NCI-H2196 treated with DMSO at 0.1 percent for 48 hours (cell line): ENCODE data around the gene OR4D1.
A peak's percentile ranks its signal among the peaks of the same experiment; 100 is the strongest.

Experiments used
- DNase-seq: peaks from one replicate; lab custom pipeline; 2025; ENCODE audit not compliant: unreplicated experiment; lab: John Stamatoyannopoulos, UW

Gene OR4D1

DNA sequence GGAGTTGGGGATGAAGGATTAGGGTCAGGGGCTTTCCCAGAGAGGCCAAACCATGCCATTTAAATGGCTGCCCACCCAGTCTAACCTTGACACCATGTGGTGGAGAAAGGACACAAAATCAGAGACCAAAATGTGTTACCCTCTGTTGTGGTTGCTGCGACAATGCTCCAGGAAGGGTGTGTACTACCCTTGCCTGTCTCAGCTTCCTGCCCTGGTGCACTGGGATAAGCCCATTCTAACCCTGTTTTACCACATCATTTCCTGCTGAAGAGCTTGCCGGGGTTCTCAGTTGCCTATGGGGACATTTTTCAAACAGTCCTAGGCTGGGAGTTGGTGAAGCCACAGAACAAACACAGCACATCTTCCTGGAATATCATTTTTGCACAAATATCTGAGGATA lies 4.9 kb downstream of the OR4D1 start:
- DNase-seq: no peak

DNA sequence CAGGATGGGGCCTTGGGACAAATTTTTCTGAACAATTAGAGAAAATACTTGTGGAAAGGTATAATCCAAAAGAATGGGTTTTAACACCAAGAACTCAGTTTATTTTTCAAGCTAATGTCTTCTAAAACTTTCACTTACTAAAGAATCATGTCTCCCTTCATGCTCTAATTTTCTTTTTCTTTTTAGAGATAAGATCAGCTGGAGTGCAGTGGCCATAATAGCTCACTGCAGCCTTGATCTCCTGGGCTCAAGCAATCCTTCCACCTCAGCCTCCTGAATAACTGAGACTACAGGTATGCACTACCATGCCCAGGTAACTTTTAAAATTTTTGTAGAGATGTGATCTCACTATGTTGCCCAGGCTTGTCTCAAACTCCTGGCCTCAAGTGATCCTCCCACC lies 5.5 kb downstream of the OR4D1 start:
- no peak for DNase-seq

DNA sequence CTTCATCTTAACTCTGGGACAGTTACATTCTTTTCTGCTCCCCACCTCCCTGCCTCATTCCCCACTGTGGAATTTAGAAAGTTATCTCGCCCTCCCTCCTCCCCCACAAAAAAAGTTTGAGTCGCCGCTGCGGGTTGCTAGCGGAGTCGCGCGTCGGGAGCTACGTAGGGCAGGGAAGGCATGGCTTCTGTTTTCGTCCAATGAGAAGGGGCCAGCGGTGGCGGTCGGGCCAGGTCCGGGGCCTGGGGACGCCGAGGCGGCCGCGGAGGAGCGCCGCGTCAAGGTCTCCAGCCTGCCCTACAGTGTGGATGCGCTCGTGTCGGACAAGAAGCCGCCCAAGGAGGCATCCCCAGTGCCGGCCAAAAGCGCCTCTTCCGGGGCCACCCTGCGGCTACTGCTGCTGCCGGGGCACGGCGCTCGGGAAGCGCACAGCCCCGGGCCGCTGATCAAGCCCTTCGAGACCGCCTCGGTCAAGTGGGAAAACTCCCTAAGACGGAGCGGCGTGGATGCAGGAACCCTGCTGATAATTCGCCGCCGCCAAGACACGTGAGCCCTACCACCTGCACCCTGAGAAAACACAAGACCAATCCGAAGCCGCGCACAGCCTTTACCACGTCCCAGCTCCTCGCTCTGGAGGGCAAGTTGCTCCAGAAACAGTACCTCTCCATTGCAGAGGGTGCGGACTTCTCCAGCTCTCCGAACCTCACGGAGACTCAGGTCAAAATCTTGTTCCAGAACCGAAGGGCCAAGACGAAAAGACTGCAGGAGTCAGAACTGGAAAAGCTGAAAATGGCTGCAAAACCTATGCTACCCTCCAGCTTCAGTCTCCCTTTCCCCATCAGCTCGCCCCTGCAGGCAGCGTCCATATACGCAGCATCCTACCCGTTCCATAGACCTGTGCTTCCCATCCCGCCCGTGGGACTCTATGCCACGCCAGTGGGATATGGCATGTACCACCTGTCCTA lies 8.9 kb downstream of the OR4D1 start:
- no peak for DNase-seq

DNA sequence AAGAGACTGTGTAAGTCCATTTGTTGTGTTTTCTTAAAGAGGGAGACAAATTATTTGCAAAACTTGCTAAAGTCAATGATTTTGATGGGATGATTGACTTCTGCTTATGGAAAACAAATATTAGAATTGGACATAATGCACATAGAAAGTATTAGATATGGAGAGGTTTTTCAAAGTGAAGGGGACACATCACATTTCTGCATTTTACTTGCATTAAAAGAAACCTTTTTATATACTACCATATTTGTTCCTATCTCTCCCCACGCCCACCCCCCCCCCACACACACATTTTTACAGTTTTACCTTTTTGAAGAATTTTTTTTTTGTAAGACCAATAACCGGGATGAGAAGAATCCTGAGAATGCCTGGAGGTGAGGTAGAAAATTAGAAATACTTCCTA lies 10.0 kb downstream of the OR4D1 start:
- no peak for DNase-seq

DNA sequence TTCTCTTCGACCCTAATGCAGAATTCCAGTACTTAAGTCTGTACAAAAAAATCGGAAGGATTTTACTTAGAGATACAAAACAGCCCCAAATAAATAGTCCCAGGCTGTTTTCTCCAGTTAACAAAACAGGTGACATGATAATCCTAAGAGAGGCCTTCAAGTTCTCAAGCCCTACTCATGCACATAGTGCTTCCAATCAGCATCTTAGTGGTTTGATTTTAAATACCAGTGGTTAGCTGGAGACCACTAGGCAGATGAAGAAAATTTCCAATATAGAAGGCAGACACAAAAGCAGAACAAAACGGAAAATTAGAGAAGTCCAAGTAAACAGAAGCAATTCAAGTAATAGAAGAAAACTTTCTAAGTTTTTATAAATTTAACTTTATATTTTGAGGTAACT lies 13.4 kb downstream of the OR4D1 start:
- DNase-seq: no peak

DNA sequence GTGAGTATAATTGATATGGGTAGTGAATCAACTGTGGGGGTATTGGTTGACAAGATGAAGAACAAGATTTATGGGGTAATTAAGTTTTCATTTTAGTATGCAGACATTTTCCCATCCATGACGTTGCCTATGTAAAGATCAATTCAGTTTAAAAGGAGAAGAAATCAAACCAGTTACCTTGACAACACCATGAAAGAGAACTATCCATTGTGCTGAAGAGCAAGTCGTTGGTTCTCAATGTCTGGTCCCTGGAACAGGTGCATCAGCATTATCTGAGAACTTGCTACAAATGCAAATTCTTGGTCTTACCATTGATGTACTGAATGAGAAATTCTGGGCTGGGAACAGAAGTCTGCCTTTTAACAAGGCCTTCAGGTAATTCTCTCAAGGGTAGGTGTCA lies 17.8 kb downstream of the OR4D1 start:
- no peak for DNase-seq

DNA sequence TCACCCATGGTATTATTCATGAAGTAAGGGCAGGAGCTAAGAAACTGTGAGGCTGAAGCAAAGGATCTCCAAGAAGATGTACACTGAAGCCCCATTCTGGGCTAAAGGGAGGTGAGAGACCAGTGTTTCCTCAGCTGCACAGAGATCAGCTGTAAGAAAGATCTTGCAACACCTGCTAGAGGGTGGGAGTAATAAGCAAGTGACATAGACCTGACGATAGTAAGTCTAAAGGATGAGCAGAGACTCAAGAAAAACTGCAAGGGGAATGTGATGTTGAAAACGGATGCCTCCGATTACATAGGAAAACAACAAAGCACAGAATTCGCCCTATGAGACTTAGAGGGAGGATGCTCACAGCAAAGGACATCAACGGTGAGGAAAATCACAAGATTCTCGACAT lies 18.5 kb downstream of the OR4D1 start, which contains the start of gene OR4D2:
OR4D2 (plus strand) TSS at position 301 of the 400 bp plus-strand sequence. CDS start 2,674 bp downstream, outside the sequence.
- DNase-seq: no peak

DNA sequence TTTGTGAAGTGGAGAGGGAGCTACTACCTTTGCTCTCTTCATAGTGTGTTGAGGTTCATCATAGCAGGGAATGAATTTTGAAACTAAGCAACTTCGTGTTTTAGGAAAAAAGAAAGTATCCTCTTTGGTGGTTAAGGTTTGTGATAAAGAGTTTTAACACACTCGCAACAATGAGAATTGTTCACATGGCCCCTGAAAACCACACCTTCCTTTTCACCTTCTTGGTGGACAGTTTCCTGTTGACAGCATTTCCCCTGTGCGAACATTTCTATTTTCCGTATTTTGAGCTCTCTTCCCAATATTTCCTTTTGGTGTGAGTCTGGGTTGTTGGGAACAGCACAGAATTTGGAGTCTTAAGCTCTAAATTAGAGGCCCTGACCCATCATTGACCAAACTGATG lies 22.4 kb downstream of the OR4D1 start:
- no peak for DNase-seq

DNA sequence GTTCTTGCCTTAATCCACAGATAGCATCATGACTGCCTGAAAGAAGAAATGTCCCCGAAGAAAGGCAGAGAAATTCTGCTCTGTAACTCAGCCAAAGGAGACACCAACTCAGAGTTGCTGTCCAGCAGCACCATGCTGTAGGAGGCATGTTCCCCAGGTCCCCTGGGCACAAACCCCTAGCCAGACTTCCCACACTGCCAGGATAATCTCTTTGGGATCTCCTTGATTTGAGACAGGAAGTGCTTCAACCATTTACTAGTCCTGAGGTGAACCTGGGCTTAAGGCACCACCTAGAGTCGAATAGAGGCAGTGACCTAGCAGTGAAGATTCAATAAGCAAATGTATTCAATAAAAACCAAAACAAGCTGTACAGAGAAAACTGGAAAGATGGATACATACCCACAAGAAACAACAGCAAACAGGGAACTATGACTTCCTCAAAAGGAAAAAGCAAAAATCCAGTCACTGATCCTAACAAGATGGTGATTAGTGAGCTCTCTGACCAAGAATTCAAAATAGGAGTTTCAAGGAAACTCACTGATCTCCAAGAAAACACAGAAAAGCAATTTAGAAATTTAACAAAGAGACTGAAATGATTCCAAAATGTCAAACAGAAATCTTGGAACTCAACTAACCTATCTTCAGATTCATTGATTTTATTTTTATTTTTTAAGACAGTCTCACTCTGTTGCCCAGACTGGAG lies 24.3 kb downstream of the OR4D1 start:
- peak; percentile 22 for DNase-seq

DNA sequence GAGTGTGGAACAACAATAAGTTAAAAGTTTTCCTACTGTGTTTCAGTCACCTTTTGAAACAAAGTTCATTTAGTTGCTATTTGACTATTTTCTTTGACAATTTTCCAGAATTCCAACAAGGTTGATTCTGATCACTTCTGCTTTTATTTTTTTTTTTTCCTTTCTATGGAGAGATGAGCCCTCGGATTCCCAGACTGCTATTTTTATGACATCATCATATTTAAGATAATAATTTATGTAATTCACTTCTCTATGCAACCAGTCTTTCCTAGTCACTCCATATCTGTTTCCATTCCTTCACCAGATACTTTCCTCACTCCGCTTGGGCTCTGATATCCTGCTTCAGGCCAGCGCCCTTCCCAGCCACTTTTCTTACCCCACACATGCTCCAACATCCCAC lies 26.7 kb downstream of the OR4D1 start:
- DNase-seq: no peak

DNA sequence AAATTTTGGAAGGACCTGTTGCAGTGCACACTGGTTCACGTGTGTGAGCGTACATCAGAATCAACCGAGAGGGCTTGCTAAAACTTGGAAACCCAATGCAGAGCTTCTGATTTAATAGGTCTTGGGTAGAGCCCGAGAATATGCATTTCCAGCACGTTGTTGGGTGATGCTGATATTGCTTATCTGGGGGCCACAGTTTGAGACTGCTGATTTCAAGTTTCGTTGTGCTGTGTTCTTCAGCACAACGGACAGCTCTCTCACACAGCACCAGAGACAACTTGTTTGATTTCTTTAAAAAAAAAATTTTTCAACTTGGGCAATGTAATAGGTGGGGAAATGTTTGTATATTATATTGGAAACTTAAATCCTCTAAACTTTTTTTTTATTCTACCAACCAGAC lies 28.0 kb downstream of the OR4D1 start:
- DNase-seq: no peak

DNA sequence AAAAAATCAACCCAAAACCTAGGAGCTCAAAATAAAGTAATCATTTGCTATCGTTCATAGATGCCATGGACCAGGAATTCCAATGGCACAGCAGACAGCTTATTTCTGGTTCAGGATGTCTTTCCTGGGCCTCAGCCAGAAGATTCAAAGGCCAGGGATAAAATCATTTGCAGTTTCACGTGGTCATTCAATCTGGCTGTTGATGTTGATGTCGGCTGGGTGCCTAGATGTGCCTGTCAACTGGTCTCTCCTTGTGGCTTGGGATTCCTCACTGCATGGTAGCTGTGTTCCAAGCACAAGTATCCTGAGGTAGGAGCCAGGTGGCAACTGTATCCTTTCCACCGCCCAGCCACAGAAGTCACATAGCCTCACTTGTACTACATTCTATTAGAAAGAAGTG lies 33.6 kb downstream of the OR4D1 start:
- no peak for DNase-seq

DNA sequence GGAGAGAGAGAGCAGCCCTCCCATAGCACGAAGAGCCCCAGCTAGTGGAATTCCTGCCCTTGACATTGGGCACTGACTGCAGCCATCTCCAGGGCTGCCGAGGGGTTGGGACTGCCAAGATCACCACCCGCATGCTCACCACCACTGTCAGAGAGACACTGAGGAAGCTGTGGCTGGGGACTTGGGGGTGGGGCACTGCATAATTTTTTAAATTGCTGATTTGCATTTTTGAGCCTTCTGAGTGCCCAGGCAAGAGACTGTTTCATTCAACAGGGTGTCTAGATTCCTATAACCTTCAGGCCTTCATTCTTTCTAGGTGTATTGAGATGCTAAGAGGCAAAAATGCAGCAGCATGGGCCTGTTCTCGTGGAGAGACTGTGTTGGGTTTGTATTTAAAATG lies 35.3 kb downstream of the OR4D1 start:
- DNase-seq: no peak

DNA sequence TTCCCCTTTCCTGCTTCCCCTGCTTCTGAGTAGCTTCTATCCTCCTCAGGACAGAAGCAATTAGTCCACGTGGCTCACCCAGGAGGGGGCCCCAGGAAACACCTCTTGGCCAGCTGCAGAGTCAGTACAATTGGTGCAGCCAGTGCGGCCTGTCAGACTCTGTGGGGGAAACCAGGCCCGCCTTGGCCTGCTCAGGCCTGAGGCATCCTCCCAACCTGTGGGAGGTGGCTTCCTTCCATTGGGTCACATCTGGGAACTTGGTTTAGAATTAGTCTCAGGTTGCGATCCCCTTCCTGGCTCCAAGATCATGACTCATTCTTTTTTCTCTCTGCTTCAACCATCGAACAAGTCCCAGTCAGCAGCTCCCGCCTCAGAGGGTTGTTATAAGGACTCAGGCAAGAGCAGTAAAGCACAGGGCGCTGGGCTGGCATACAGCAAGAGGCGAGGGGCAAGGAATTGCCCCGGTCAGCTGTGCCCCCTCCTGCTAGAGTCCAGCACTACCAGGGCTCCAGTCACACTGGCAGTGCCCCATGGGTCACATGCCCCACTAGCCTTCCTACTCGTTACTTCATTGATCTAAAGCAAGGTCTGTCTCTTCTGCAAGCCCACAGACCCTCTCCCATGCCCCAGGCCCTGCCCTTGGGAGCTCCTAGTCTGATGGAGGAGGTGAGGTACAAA lies 36.3 kb downstream of the OR4D1 start:
- DNase-seq: no peak

DNA sequence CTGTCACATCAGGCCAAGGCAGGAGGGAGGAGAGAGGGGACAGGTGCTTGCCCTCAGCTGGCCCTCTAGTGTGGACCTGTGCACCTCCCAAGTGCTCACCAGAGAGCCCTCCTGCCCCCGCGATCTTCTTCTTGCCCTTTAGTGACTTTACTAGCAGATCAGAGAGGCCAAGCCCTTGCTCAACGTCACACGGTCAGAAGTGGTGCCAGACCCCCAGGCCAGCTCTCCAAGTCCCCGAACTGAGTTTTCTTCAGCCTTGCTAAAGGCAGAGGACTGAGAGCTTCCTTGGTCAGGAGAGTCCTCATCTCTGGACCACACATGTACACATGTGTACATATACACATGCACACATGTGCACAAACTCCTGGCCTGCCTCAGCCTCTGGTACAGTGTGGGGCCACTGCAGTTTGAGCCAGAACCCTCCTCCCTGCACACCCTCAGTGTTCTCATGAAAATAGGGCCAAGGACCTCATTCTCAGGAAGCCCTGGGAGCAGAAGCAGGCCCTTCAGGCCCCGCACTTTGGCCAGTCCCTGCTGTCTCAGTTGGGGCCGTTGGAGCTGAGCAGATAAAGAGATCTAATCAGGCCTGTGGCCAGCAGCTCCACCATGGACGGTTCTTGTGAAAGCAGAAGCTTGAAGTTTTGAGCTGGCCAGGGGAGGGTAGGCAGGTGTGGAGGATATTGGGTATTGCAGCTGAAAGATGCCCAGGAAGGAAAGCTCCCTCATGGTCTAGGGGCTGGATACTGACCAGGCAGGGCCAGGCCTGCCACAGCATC lies 37.0 kb downstream of the OR4D1 start:
- no peak for DNase-seq

DNA sequence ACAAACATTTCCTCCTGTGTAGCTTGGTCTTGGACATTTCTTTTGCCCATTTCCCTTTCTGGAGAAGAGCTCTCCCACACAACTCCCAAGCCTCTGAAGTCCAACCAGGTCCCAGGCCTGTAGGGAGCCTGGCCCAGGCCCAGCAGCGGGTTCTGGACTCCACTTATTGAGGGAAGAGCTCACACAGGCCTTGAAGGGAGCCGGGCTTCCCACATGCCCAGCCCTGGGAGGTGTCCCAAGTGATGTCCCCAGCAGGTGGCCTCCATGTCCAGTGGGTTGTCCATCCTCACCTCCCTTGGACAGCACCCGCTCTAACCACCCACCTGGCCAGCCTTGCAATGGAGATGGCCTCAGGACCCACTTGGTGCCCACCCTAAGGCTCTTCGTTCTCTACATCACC lies 38.4 kb downstream of the OR4D1 start:
- no peak for DNase-seq

DNA sequence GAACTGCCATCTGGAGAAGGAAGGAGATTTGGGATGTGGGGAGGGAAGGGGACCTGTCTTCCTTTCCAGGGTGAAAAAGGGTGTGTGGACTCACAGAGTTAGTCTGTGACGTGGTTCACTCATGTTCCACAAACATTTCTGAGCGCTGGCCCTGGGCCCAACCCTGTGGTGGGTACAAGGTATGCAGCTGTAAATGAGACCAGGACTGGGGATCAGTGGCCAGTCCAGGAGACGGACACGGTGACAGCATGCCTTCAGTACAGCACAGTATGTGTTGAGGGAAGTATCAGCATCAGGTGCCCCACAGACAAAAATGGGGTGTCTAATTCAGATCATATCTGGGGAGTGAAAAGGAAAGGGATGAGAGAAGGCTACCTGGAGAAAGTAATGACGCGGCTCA lies 38.9 kb downstream of the OR4D1 start:
- no peak for DNase-seq

DNA sequence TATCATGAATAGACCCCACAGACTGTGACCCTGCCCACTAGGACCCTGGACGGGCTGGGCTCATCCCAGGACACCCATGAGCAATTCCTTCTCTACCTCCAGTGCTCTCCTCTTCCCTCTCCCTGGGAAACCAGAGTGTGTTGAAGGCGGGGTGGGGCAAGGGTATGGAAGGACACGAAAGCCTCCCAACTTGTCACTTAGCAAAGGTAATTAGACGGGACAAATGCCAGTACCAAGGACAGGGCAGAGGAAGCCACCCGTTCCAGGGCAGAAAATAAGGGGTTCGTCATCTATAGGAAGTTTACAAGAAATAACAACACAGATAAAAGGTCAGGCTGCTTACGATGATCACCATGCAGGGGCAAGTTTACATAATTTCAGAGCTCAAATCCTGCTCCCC lies 39.5 kb downstream of the OR4D1 start:
- DNase-seq: no peak

DNA sequence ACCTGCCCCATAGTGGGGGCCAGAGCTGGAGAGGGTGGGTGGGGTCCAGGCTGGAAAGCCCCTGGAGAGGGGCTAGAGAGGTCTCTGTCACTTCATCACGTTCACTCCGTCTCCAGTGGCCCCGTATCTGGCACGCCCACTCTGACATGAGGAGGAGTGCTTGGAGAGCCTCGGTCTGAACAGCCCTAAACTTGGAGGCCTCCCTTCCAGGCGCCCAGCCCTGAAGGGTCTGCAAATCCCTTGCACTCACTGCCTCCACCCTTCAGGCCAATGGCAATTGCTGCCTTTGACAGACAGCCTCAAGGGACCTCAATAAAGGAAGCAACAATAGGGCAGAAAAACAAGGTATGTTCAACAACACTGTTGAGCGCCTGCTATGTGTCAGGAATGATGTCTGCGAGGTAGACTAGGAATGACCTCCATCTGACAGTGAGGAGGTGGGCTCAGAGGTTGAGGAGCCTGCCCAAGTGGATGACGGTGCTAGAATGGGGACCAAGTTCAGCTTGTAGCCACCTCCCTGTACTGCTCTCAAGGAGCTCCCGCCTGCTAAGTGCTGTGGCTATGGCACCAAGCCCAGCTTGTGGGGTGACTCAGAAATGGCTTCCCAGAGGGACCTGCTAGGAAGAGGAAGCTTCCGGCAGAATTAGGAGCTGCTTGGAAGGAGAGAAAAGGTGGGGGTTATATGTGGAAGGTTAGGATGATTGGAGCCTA lies 41.4 kb downstream of the OR4D1 start:
- DNase-seq: peak; percentile 13

DNA sequence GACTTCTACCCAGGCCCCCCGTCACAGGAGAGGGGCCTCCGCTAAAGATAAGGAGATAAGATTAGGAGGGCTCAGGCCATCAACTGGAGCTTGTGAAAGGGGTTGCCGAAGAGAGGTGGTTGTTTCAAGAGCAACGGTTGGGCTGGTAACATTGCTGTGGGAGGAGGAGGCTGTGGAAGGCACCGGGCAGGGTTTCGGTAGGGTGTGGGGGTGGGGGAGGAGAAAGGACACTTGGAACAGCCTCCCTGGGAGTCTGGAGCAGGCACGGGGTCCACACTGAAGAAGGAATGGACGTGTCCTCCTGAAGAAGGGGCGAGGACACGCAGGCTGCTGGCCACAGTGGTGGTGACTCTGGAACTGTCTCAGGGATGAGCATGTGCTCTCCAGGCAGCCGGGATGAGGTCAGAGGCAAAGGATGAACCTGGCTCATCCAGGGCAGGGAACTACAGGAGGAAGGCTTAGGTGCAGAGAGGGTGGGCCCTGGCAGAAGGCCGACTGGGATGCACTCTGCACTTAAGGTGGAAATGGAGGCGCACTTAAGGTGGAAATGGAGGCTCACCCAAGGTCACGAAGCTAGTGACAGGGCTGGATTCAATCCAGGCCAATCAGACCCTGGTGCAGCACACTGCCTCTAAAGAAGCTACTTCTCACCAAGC lies 43.2 kb downstream of the OR4D1 start:
- no peak for DNase-seq
